Fibroblast of lung (primary cell): Measurements from ENCODE around the gene CDK9. TPM values are rescaled to one million over a fixed set of nuclear protein-coding genes. Genes with fewer than 3 reads are reported as not detected.

Experiments used
- DNase-seq, 2 donors: peaks; one replicate each; pipeline versions ENCODE4 v3.0.0 to v3.0.0-alpha.2; 2010; ENCODE audit warnings: low read depth in 2 of 2
- H2AFZ ChIP-seq: 2 replicates; pipeline ENCODE4 v1.5.1; 2012; ENCODE audit warnings: low read length, control low read depth, inconsistent platforms
- H3K27ac ChIP-seq: 2 replicates; pipeline ENCODE4 v1.5.1; 2011; ENCODE audit warnings: low read length, control low read depth; ENCODE audit not compliant: insufficient read depth
- H3K27me3 ChIP-seq: 2 replicates; pipeline ENCODE4 v1.5.1; 2011; ENCODE audit warnings: mild to moderate bottlenecking, low read length; ENCODE audit not compliant: control insufficient read depth, insufficient read depth
- H3K36me3 ChIP-seq: 2 replicates; pipeline ENCODE4 v1.5.1; 2011; ENCODE audit warnings: low read length; ENCODE audit not compliant: control insufficient read depth, insufficient read depth
- H3K4me1 ChIP-seq: 2 replicates; pipeline ENCODE4 v1.5.1; 2011; ENCODE audit warnings: low read length; ENCODE audit not compliant: control insufficient read depth, insufficient read depth; ENCODE audit errors: extremely low read depth
- H3K4me2 ChIP-seq: 2 replicates; pipeline ENCODE4 v1.5.1; 2011; ENCODE audit warnings: low read length, control low read depth; ENCODE audit not compliant: insufficient read depth; ENCODE audit errors: extremely low read depth
- H3K4me3 ChIP-seq, 4 experiments: fragments of 200-600 bp in 1 of 4; sonication (generic) in 1 of 4; replicated peaks in 1 of 4; 2 replicates each; pipeline ENCODE4 v1.5.1; 2011 to 2016; ENCODE audit warnings: low read length in 4 of 4, low read depth in 3 of 4, mild to moderate bottlenecking in 3 of 4, control low read depth in 2 of 4, inconsistent platforms in 1 of 4, mixed read lengths in 1 of 4; ENCODE audit not compliant: insufficient read depth in 1 of 4; ENCODE audit errors: control extremely low read depth in 1 of 4
- H3K79me2 ChIP-seq: 2 replicates; pipeline ENCODE4 v1.5.1; 2012; ENCODE audit warnings: mild to moderate bottlenecking, low read length, inconsistent platforms; ENCODE audit not compliant: control insufficient read depth, insufficient read depth
- H3K9ac ChIP-seq: 2 replicates; pipeline ENCODE4 v1.5.1; 2011; ENCODE audit warnings: mild to moderate bottlenecking, low read length, control low read depth; ENCODE audit not compliant: insufficient read depth
- H3K9me3 ChIP-seq: 2 replicates; pipeline ENCODE4 v1.5.1; 2012; ENCODE audit warnings: low read depth, low read length; ENCODE audit not compliant: control insufficient read depth, insufficient read depth
- H4K20me1 ChIP-seq: 2 replicates; pipeline ENCODE4 v1.5.1; 2011; ENCODE audit warnings: low read length; ENCODE audit not compliant: control insufficient read depth, insufficient read depth; ENCODE audit errors: extremely low read depth
- EZH2 ChIP-seq: IDR thresholded peaks from 2 replicates; pipeline ENCODE4 v1.5.1; 2012; ENCODE audit warnings: low read length, control low read depth, mild to moderate bottlenecking; ENCODE audit errors: missing control alignments
- polyA plus RNA-seq, 2 donors: library from polyadenylated mRNA; depleted of rRNA in 1 of 2; stranded (reverse) in 1 of 2; unstranded in 1 of 2; fragments of >200 nt; gene quantifications; 2 replicates each; pipeline ENCODE4 v1.2.1, GENCODE V29; 2011 to 2012; ENCODE audit warnings: missing spikeins in 1 of 2
- total RNA-seq: library from RNA; depleted of rRNA; stranded (reverse); fragments of >200 nt; gene quantifications from 2 replicates; pipeline ENCODE4 v1.2.1, GENCODE V29; 2014
- TF ChIP-seq, protein P1 (sequence below), 2 donors: IDR thresholded peaks in 1 of 2; conservative IDR thresholded peaks in 1 of 2; 1 replicate in 1 of 2; 2 replicates in 1 of 2; pipeline ENCODE4 v1.5.1; 2011 to 2012; ENCODE audit warnings: low read length in 2 of 2, control low read depth in 1 of 2, inconsistent platforms in 1 of 2, low read depth in 1 of 2, mild to moderate bottlenecking in 1 of 2

The CDK9 gene
- total and polyA plus RNA-seq, 2 donors (not counting 1 experiment from before 2014, with no cell fraction given) = 54.8 to 82.2 TPM

- H3K36me3 ChIP-seq = no peaks in the 10 kb centered on the region
- H3K27ac ChIP-seq = no peak overlapping the region
- no peak overlapping the region for H3K4me3 ChIP-seq
- H3K9me3 ChIP-seq = no peaks in the 10 kb centered on the region
- H3K79me2 ChIP-seq = no peaks in the 10 kb centered on the region
- H3K27me3 ChIP-seq = peaks cover 24% of the 10 kb centered on the region
- TF ChIP-seq, protein P1, sequence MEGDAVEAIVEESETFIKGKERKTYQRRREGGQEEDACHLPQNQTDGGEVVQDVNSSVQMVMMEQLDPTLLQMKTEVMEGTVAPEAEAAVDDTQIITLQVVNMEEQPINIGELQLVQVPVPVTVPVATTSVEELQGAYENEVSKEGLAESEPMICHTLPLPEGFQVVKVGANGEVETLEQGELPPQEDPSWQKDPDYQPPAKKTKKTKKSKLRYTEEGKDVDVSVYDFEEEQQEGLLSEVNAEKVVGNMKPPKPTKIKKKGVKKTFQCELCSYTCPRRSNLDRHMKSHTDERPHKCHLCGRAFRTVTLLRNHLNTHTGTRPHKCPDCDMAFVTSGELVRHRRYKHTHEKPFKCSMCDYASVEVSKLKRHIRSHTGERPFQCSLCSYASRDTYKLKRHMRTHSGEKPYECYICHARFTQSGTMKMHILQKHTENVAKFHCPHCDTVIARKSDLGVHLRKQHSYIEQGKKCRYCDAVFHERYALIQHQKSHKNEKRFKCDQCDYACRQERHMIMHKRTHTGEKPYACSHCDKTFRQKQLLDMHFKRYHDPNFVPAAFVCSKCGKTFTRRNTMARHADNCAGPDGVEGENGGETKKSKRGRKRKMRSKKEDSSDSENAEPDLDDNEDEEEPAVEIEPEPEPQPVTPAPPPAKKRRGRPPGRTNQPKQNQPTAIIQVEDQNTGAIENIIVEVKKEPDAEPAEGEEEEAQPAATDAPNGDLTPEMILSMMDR (conservative IDR thresholded peaks at IDR 0.05 in 1 of 2, IDR thresholded peaks at IDR 0.05 in 1 of 2; ENCODE audit: low read depth in 1 of 2, low read length in 2 of 2) = no peak
- no peak for TF ChIP-seq EZH2
- H3K4me1 ChIP-seq = no peaks in the 10 kb centered on the region
- H4K20me1 ChIP-seq = no peaks in the 10 kb centered on the region
- no peak overlapping the region for H2AFZ ChIP-seq
- no peak overlapping the region for H3K4me2 ChIP-seq
- no peak overlapping the region for H3K9ac ChIP-seq
- no peak for DNase-seq
Measured at GRCh38 chr9:127758843-127759242, 27.0 kb upstream of the CDK9 start.

DNA sequence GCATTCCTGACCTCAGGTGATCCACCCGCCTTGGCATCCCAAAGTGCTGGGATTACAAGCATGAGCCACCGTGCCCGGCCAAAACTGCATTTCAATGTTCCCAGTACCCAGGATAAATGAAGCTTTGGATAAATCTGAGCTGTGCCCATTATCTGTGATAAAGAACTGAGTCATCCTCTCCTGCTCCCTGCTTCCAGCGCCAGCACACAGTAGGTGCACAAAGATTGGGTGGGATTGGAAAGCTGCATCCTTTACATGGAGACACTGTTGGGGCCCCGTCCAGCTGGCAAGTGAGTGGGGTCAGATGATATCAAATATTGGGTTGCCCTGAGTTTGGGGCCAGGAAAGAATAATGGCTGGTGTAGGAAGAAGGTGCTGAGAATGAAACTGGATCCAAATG lies 24.8 kb upstream of the CDK9 start:
- no peak overlapping the region for H2AFZ ChIP-seq
- H3K9ac ChIP-seq = no peak overlapping the region
- H3K27me3 ChIP-seq = peaks cover 10% of the 10 kb centered on the region
- no peak for DNase-seq
- no peaks in the 10 kb centered on the region for H3K79me2 ChIP-seq
- H3K4me2 ChIP-seq = no peak overlapping the region
- no peaks in the 10 kb centered on the region for H3K4me1 ChIP-seq
- H3K4me3 ChIP-seq = no peak overlapping the region
- no peak for TF ChIP-seq EZH2
- TF ChIP-seq, protein P1 (conservative IDR thresholded peaks at IDR 0.05 in 1 of 2, IDR thresholded peaks at IDR 0.05 in 1 of 2; ENCODE audit: low read depth in 1 of 2, low read length in 2 of 2) = no peak
- H3K9me3 ChIP-seq = no peaks in the 10 kb centered on the region
- no peaks in the 10 kb centered on the region for H4K20me1 ChIP-seq
- no peak overlapping the region for H3K27ac ChIP-seq
- no peaks in the 10 kb centered on the region for H3K36me3 ChIP-seq

GRCh38 chr9:127761491-127761956 lies 24.3 kb upstream of the CDK9 start:
- Histone ChIP-seq H3K4me1 (no peaks in the 10 kb centered on the region), H3K79me2 (no peaks in the 10 kb centered on the region), H3K27me3 (peaks cover 10% of the 10 kb centered on the region), H3K27ac (no peak overlapping the region), H3K9ac (no peak overlapping the region), H3K36me3 (no peaks in the 10 kb centered on the region), H2AFZ (no peak overlapping the region), H3K9me3 (no peaks in the 10 kb centered on the region), H3K4me3 (no peak overlapping the region), H4K20me1 (no peaks in the 10 kb centered on the region), H3K4me2 (no peak overlapping the region)
- DNase-seq = no peak
- no peak for TF ChIP-seq EZH2
- TF ChIP-seq, protein P1 (conservative IDR thresholded peaks at IDR 0.05 in 1 of 2, IDR thresholded peaks at IDR 0.05 in 1 of 2; ENCODE audit: low read depth in 1 of 2, low read length in 2 of 2) = no peak
